Umbilical cord (tissue), 2 donors: ENCODE measurements around the gene CRB2. TPM values are rescaled to one million over a fixed set of nuclear protein-coding genes. Genes with fewer than 3 reads are reported as not detected.

Source experiments
- DNase-seq: peaks from one replicate; pipeline ENCODE4 v3.0.0-alpha.2; 2015; ENCODE audit warnings: low spot score
- total RNA-seq: library from RNA; depleted of rRNA; stranded (reverse); fragments of >200 nt; gene quantifications from one replicate; pipeline ENCODE4 v1.2.3, GENCODE V29; 2014; ENCODE audit warnings: low replicate concordance; ENCODE audit not compliant: insufficient read depth

Gene CRB2
- total RNA-seq, 1 donor from 2014 or later = 0.72 TPM

- DNase-seq = no peak
Measured at GRCh38 chr9:123402981-123403509, 47.0 kb downstream of the CRB2 start.

- no peak for DNase-seq
Measured at GRCh38 chr9:123406016-123406415, 50.0 kb downstream of the CRB2 start.

GRCh38 chr9:123406691-123407216 is 50.8 kb downstream of the CRB2 start:
- DNase-seq = no peak

- DNase-seq = no peak
Measured at GRCh38 chr9:123407217-123407851, 51.3 kb downstream of the CRB2 start.

- no peak for DNase-seq
Measured at GRCh38 chr9:123408313-123409262, 52.6 kb downstream of the CRB2 start.

GRCh38 chr9:123410281-123410910 is 54.4 kb downstream of the CRB2 start:
- no peak for DNase-seq

GRCh38 chr9:123411191-123411590 is 55.2 kb downstream of the CRB2 start:
- DNase-seq = no peak

- DNase-seq = no peak
Measured at GRCh38 chr9:123411636-123412035, 55.6 kb downstream of the CRB2 start.

GRCh38 chr9:123412171-123412820 is 56.3 kb downstream of the CRB2 start:
- DNase-seq = no peak

GRCh38 chr9:123414204-123414603 is 58.2 kb downstream of the CRB2 start:
- no peak for DNase-seq

- DNase-seq = peak; percentile 24
Measured at GRCh38 chr9:123414936-123415930, 59.2 kb downstream of the CRB2 start.

- no peak for DNase-seq
Measured at GRCh38 chr9:123416176-123416575, 60.2 kb downstream of the CRB2 start.

- DNase-seq = no peak
Measured at GRCh38 chr9:123417289-123418051, 61.5 kb downstream of the CRB2 start.

- no peak for DNase-seq
Measured at GRCh38 chr9:123418052-123418430, 62.0 kb downstream of the CRB2 start.

GRCh38 chr9:123418506-123418905 is 62.5 kb downstream of the CRB2 start:
- DNase-seq = no peak

- DNase-seq = no peak
Measured at GRCh38 chr9:123419091-123419490, 63.1 kb downstream of the CRB2 start.

- DNase-seq = no peak
Measured at GRCh38 chr9:123419721-123420591, 64.0 kb downstream of the CRB2 start.

- no peak for DNase-seq
Measured at GRCh38 chr9:123420592-123421111, 64.7 kb downstream of the CRB2 start.
